GM12878 (cell line): ENCODE results near the gene SESN1. TPM values are rescaled to one million over a fixed set of nuclear protein-coding genes. Genes with fewer than 3 reads are reported as not detected.

Source experiments
- ATAC-seq: fragments of 200-7000 bp; cut with Tn5 transposase; 3 replicates; pipeline ENCODE4 v1.9.1; 2020; ENCODE audit warnings: mild to moderate bottlenecking, moderate library complexity
- BruUV-seq: library from RNA; stranded (reverse); fragments of 400-500 nt; replicated peaks from 2 replicates; lab custom pipeline; 2021; lab: Mats Ljungman, UMichigan
- CTCF ChIA-PET: fragments of 300-600 bp; sonication (Branson Sonifier 250); formaldehyde crosslinking; extraction: SDS; loops from one replicate; lab custom pipeline; 2021; ENCODE audit warnings: inconsistent platforms; lab: Yijun Ruan, JAX
- POLR2A ChIA-PET: fragments of 350-600 bp; formaldehyde crosslinking; extraction: SDS; loops from one replicate; lab custom pipeline; 2021; ENCODE audit warnings: inconsistent platforms; lab: Charles Lee
- RAD21 ChIA-PET: fragments of 300-600 bp; sonication (Branson Sonifier 250); formaldehyde crosslinking; loops from one replicate; lab custom pipeline; 2023; ENCODE audit warnings: antibody characterized with exemption; ENCODE audit not compliant: unreplicated experiment; lab: Charles Lee
- SMC1A ChIA-PET: fragments of 300-600 bp; sonication (Branson Sonifier 250); formaldehyde crosslinking; loops from one replicate; lab custom pipeline; 2023; ENCODE audit not compliant: unreplicated experiment, uncharacterized antibody; lab: Charles Lee
- DNase-seq: peaks from one replicate; pipeline ENCODE4 v3.0.0-alpha.2; 2011; ENCODE audit warnings: low read depth, low spot score
- FAIRE-seq: peaks from 3 replicates; lab custom pipeline; 2011; peaks lifted over from hg19 to GRCh38; lab: Jason Lieb, UNC
- H2AFZ ChIP-seq: 2 replicates; pipeline ENCODE4 v1.6.0; 2011; ENCODE audit warnings: low read depth, low read length, control low read depth; ENCODE audit not compliant: control insufficient read depth
- H3K27ac ChIP-seq: 2 replicates; pipeline ENCODE4 v1.5.1; 2011; ENCODE audit warnings: control low read depth; ENCODE audit not compliant: control insufficient read depth, insufficient read depth
- H3K27me3 ChIP-seq, 2 experiments: replicated peaks in 1 of 2; 2 replicates each; pipeline versions ENCODE4 v1.6.0 to v1.6.1; 2011; ENCODE audit warnings: low read length in 1 of 2; ENCODE audit not compliant: control insufficient read depth in 2 of 2, insufficient read depth in 2 of 2
- H3K36me3 ChIP-seq, 2 experiments: 2 replicates each; pipeline ENCODE4 v1.5.1; 2011; ENCODE audit warnings: low read length in 1 of 2; ENCODE audit not compliant: control insufficient read depth in 2 of 2, insufficient read depth in 2 of 2
- H3K4me1 ChIP-seq: 2 replicates; pipeline ENCODE4 v1.6.1; 2011; ENCODE audit warnings: mild to moderate bottlenecking, low read length, moderate library complexity, mixed read lengths; ENCODE audit not compliant: control insufficient read depth, insufficient read depth
- H3K4me2 ChIP-seq: 2 replicates; pipeline ENCODE4 v1.6.0; 2011; ENCODE audit warnings: control low read depth; ENCODE audit not compliant: control insufficient read depth, insufficient read depth
- H3K4me3 ChIP-seq: fragments of 200-600 bp; sonication (generic); 2 replicates; pipeline ENCODE4 v1.5.1; 2016
- H3K79me2 ChIP-seq: 2 replicates; pipeline ENCODE4 v1.6.0; 2011; ENCODE audit warnings: low read length; ENCODE audit not compliant: control insufficient read depth, insufficient read depth
- H3K9ac ChIP-seq: 2 replicates; pipeline ENCODE4 v1.8.0; 2011; ENCODE audit warnings: low read length, control low read depth, mixed read lengths; ENCODE audit not compliant: control insufficient read depth, insufficient read depth
- H3K9me3 ChIP-seq: replicated peaks from 3 replicates; pipeline ENCODE4 v1.5.1; 2011; ENCODE audit warnings: mild to moderate bottlenecking, low read length; ENCODE audit not compliant: control insufficient read depth, insufficient read depth
- H4K20me1 ChIP-seq: 2 replicates; pipeline ENCODE4 v1.6.0; 2011; ENCODE audit not compliant: control insufficient read depth, insufficient read depth
- CHD2 ChIP-seq: IDR thresholded peaks from 2 replicates; pipeline ENCODE4 v1.6.1; 2011; ENCODE audit warnings: low read depth, low read length, improper control_type of control experiment, borderline replicate concordance
- GABPA ChIP-seq: IDR thresholded peaks from 2 replicates; pipeline ENCODE4 v1.6.1; 2014; ENCODE audit warnings: antibody characterized with exemption, low read depth, mild to moderate bottlenecking, inconsistent platforms
- IKZF2 ChIP-seq, 2 experiments: fragments of 450-650 bp; IDR thresholded peaks; 2 replicates each; pipeline ENCODE4 v1.6.1; 2017; ENCODE audit warnings: mild to moderate bottlenecking in 2 of 2, moderate library complexity in 2 of 2
- MXI1 ChIP-seq: fragments of 150-350 bp; IDR thresholded peaks from 2 replicates; pipeline ENCODE4 v1.6.1; 2011; ENCODE audit warnings: low read depth, mild to moderate bottlenecking, inconsistent platforms, low read length, improper control_type of control experiment
- POU2F2 ChIP-seq: IDR thresholded peaks from 3 replicates; pipeline ENCODE4 v1.6.1; 2011; ENCODE audit warnings: low read depth, mild to moderate bottlenecking, low read length, borderline replicate concordance
- SKIL ChIP-seq: fragments of 450-650 bp; IDR thresholded peaks from 2 replicates; pipeline ENCODE4 v1.6.1; 2017; ENCODE audit warnings: mild to moderate bottlenecking, low read depth, inconsistent platforms; ENCODE audit not compliant: poor library complexity, severe bottlenecking
- WGBS: methylation state at CpG from one replicate; pipeline ENCODE4 v1.1.6; 2016; ENCODE audit warnings: low lambda C conversion rate; ENCODE audit not compliant: insufficient replicate concordance, insufficient coverage; ENCODE audit errors: missing lambda C conversion rate; 5-methylcytosine and 5-hydroxymethylcytosine counted together
- in situ Hi-C: fragments of 300-500 bp; cut with MboI; formaldehyde crosslinking; loops from 9 replicates; pipeline ENCODE4 v1.14.3; 2018; ENCODE audit warnings: mixed read lengths
- intact Hi-C: fragments of 100-400 bp; cut with micrococcal nuclease; formaldehyde crosslinking; loops from one replicate; pipeline ENCODE4 v1.14.2; 2022; ENCODE audit not compliant: unreplicated experiment
- polyA plus RNA-seq, 11 experiments: library from polyadenylated mRNA; depleted of rRNA in 4 of 11; unstranded in 6 of 11; stranded (reverse) in 5 of 11; fragments of >200 nt; fragmentation: Nextera tagmentation in 4 of 11; fragmentation: Illumina TruSeq in 1 of 11; extraction: Ambion mirVana in 4 of 11; extraction: Trizol in 1 of 11; gene quantifications; 1 replicate in 1 of 11; 2 replicates in 10 of 11; pipeline versions ENCODE4 v1.2.1 to v1.2.3, GENCODE V29; 2011 to 2016; ENCODE audit warnings: inconsistent platforms in 2 of 11, missing spikeins in 2 of 11, low read depth in 1 of 11
- total RNA-seq, 4 experiments: library from RNA; depleted of rRNA in 3 of 4; stranded (reverse); fragments of >200 nt in 3 of 4; fragmentation: Illumina TruSeq in 1 of 4; extraction: Trizol in 1 of 4; gene quantifications; 2 replicates each; pipeline versions ENCODE4 v1.2.1 to v1.2.3, GENCODE V29; 2013 to 2021

Gene SESN1
- total and polyA plus RNA-seq, 10 of the 15 experiments (the other 5 are each of a cell fraction or from before 2014, with no cell fraction given): 1.3 to 13.0 (median 3.3) TPM

- ChIA-PET SMC1A (interaction anchor here (0.6 kb wide), 1 partner anchor 105 kb away, joined by 3 read pairs; no protein-coding TSS in a partner anchor), CTCF (interaction anchor here (0.6 kb wide), 1 partner anchor 453 kb away, joined by 3 read pairs; no protein-coding TSS in a partner anchor)
- ATAC-seq: peak; percentile 44; the same call in 2 of the 3 replicates
- Histone ChIP-seq H4K20me1 (no peaks in the 10 kb centered on the region), H3K36me3 (no peaks in the 10 kb centered on the region), H3K4me3 (no peak overlapping the region), H3K9ac (no peak overlapping the region)
- WGBS: 35% methylated on average over 12 of the region's 12 CpGs
- no peak for FAIRE-seq
- DNase-seq: no peak
- in situ Hi-C loops: no loop called here
- no peak for TF ChIP-seq CHD2
- TF ChIP-seq GABPA: no peak
- TF ChIP-seq POU2F2: no peak
- TF ChIP-seq SKIL: no peak
- no peak for TF ChIP-seq MXI1
- no peak for TF ChIP-seq IKZF2 (IDR thresholded peaks at IDR 0.05)
- TF ChIP-seq, all 136 proteins: peak for 0
- no peaks in the 10 kb centered on the region for H3K9me3 ChIP-seq
- H3K4me2 ChIP-seq: no peak overlapping the region
- no peak overlapping the region for H3K27ac ChIP-seq
- no peaks in the 10 kb centered on the region for H3K4me1 ChIP-seq
- H3K79me2 ChIP-seq: no peaks in the 10 kb centered on the region
- peaks cover 0 to 2% of the 10 kb centered on the region in 2 experiments; a peak in 2 of 4 replicates for H3K27me3 ChIP-seq
- BruUV-seq: no TSS peak
- ChIA-PET RAD21 (no interaction called here), POLR2A (no interaction called here)
- no peak overlapping the region for H2AFZ ChIP-seq
- intact Hi-C loops: no loop called here
Observed at GRCh38 chr6:108966855-108967755, 127.5 kb downstream of the SESN1 start.
